IPS-NIHi7 (cell line): ENCODE data around the gene SYNE2.
"Not testable (repeated sequence)": the region's sequence is repeated elsewhere in the genome, so short reads cannot be mapped to it uniquely, and the experiment has no call there.

Experiments used
- DNase-seq: peaks from one replicate; pipeline ENCODE4 v3.0.0; 2012; ENCODE audit warnings: mixed read lengths; ENCODE audit errors: extremely low spot score

Gene SYNE2

DNA sequence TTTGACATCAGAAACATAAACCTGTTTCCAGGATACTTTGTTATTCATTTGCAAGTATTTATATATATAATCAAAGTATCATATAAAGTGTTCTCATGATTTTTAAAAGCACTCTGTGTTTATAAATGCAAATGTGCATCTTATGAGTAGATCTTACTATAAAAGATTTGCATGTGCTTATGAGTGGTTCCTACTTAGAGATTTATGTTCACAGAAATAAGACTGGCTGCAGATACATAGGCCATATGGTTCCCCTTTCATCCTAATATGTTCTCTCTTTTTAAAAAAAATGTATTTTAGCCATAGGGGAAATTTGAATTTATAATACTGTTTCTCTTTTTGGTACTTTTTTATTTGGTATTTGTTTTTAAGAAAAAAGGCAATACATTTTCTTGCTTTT is 267.2 kb downstream of the SYNE2 start:
- no peak for DNase-seq

DNA sequence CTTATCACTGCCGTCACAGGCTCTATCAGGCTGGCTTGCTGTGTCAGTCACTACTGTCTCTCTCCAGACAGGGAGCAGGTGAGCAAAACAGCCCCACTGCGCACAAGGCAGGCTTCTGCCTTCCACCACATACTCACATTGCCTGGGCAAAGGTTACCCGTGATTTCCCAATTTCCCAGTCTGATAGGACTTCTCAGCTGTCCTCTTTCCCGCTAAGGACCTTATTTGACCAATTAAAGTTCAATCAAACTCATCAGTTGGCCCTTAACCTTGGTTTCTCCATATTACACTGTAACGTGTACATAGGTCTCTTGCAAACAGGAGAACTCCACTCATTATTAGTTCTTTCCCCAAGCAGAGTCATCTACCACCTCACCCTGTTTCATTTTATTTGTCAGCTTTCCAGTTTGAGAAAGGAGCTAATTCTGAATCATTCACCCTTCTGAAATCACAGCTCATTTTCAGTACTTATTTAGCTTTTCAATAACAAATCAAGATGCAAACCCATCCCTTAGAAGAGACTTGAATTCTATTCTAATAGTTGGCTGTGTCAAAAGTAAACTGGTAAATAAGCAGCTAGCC is 270.5 kb downstream of the SYNE2 start:
- no peak for DNase-seq

DNA sequence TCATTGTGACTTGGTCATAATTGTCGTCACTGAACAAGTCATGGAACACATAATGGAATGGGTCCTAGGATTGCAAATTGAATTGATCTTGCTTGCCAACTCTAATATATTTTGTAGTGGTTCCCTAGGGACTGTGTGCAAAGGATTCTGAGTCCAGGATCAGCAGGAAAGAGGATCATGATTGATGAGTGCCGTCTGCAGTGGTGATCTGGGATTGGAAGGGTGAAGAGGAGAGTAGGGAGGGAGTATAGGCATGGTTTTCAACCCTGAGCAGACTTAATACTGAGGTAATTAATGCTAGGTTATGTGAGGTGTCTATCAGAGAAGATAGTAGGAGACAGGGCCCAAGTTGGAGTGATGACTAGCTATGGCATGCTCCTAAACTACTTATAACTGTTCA is 272.5 kb downstream of the SYNE2 start:
- DNase-seq: no peak

DNA sequence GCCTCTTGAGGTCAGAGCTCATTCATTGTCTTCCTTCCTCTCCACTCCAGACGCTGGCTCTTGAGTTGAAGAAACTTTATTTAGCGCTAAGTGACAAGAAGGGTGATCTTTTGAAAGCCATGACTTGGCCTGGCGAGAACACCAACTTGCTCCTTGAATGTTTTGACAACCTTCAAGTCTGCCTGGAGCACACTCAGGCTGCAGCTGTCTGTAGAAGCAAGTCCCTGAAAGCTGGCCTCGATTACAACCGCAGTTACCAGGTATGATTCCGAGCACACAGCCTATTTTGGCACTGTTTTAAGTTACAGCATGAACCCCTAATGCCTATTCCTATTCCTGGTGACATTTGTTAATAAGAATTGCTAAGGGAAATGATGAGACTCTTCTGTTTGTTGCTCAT is 273.7 kb downstream of the SYNE2 start:
- DNase-seq: no peak

DNA sequence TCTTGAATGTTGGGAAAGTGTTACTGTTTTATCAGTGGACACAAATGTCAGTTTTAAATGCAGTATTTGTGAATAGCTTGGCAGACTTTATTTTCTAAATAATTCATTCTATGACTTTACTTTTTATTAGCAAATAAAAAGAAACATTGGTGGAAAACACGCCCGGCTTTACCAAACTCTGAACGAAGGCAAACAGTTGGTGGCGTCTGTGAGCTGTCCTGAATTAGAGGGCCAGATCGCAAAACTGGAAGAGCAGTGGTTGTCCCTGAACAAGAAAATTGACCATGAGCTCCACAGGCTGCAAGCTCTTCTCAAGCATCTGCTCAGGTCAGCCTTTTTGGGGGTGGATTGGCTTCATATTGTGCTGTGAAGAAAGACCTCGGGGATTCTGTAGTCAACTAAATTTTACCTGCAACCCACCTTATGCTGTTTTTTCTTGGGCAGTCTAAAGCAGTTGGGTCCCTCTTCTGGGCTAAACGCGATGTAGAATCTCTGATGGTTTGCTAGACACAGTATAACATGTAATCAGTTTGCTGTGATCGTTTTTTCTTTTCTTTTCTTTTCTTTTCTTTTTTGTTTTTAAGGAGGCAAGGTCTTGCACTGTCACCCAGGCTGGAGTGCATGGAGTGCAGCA is 285.0 kb downstream of the SYNE2 start:
- peak; percentile 21 for DNase-seq

DNA sequence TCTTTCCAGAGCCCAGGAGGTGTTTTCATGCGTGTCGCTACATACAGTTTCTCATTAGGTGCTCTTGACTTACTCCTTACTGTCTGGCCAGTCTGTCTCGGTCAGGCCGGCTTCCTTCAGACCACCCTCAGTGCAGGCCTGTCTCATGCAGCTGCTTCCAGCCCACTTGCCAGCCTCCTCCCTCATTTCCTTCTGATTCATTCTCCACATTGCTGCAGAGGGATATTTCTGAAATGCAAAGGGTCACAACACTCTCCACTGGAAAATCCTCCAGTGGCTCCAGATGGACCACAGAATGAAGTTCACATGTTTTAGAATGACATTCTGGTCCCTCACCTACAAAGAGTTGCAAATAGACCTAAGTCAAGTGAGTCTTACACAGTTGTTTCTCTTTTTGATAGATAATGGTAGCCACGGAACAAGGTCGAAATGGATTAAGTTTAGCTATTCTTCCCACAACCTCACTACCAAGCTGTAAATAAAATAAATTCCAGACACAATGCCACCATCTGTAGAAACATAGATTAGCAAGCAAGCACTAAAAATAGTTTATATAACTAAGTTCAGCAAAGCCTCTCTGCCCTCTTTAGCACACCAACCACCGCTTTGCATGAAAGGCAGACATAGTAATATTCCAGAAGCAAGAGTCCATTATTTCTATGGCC is 294.5 kb downstream of the SYNE2 start:
- no peak for DNase-seq

DNA sequence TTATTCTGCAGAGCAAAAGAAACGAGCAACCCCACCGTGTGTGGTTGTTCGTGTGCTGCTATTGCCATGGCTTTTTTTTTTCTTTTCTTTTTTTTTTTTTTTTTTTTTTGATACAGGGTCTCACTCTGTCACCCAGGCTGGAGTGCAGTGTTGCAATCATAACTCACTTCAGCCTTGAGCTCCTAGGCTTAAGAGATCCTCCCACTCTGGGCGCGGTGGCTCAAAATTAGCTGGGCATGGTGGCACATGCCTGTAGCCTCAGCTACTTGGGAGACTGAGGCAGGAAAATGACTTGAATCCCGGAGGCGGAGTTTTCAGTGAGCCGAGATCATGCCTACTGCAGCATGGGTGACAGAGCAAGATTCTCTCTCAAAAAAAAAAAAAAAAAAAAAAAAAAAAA is 297.1 kb downstream of the SYNE2 start:
- DNase-seq: no peak

DNA sequence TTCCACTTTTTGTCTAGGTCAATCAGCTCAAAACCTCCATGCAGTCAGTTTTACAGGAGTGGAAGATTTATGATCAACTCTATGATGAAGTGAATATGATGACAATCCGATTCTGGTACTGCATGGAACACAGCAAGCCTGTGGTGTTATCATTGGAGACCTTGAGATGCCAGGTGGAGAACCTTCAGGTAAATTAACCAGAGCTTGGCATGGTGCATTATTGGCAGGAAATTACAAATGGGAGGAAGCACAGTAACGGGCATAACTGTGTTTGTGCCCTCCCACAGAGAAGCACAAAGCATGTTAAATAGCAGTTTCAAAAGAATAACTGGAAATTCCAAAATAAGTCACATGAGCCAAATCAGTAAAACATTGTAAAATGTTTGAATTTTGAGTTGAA is 305.8 kb downstream of the SYNE2 start:
- DNase-seq: no peak

DNA sequence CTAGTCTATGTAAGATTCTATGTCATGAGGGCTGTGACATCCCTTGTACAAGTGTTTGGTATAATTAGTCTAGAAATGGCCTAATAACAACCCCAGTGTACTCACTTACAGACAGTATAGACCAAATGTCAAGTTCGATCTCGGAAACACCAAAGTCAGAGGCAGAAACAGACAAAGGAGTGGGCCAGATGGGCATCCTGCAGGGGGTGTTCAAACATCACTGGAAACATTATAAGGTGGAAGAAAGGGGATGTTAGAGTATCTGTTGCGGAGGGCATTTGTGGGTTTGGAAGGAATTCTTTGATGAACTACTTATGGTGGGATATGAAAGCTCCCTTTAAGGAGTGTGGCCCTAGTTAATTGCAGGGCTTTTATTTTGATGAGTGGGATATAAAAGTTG is 306.8 kb downstream of the SYNE2 start:
- peak; percentile 23 for DNase-seq

DNA sequence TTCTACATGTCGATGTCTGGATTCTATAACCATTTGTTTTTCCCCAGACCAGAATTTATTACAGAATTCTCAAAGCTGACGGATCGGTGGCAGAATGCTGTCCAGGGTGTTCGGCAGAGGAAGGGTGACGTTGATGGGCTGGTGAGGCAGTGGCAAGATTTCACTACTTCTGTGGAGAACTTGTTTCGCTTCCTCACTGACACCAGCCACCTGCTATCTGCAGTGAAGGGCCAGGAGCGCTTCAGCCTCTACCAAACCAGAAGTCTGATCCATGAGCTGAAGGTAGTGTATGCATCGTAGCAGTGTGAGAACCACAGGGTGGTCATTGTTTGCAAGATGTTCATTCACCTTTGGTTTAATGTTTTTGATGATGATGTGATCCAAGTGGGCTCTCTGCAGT is 317.4 kb downstream of the SYNE2 start:
- DNase-seq: no peak

DNA sequence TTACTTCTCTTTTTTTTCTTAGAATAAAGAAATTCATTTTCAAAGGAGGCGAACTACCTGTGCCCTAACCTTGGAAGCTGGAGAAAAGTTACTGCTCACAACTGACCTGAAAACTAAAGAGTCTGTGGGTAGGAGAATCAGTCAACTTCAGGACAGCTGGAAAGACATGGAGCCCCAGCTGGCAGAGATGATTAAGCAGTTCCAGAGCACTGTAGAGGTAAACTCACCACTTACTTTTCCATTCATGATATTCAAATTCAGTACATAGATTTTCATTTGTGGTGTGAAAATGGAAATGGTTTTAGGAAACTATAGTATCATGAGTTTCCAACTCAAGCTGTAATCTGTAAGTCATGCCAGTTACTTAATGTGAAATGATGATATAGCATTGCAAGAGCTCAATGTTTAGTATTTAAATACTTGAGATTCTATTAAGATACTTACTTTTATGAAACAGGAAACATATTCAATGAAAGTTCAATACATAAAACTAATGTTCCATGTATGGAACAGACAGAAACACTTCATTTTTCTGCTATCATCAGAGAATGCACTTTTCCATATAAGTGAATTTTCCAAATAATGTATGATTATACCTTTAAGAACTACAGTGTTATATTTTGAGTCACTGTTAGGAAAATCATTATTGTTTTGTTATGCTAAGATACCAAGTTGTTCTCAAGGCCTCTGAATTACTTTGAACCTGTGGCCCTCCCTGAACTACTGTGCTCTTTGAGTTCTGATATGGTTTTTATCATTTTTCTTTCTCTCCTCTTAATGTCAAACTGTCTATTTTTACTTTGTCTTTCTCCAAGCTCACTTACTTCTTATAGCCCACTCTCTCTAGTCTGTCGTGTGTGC is 322.3 kb downstream of the SYNE2 start:
- no peak for DNase-seq

DNA sequence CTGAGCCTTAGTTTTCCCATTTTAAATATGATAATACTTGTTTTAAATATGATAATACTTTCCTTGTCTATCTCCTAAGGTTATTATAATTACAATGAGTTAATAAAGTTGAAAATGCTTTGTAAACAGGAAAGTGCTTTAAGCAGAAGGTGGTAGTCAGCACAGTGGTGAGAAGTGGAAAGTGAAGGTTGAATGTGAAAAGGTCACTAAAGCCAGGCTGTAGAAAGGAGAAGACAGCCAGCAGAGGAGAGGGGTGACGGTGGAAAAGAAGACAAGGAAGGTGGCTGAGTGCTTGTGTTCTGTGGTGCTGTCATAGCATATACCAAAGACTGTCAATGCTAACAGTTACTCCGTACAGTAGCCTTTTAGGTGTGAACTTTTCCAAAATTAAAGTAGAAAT is 323.5 kb downstream of the SYNE2 start:
- no peak for DNase-seq

DNA sequence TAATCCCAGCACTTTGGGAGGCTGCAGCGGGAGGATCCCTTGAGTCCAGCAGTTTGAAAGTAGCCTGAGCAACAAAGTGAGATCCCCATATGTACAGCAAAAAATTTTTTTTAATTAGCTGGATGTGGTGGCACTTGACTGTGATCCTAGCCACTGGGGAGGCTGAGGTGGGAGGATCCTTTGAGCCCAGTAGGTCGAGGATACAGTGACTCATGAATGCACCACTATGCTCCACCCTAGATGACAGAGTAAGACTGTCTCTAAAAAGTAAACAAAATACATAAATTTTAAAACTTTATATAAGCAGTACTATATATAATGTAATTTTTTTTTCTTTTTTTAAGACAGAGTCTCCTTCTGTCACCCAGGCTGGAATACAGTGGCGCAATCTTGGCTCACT is 326.0 kb downstream of the SYNE2 start:
- DNase-seq: no peak

DNA sequence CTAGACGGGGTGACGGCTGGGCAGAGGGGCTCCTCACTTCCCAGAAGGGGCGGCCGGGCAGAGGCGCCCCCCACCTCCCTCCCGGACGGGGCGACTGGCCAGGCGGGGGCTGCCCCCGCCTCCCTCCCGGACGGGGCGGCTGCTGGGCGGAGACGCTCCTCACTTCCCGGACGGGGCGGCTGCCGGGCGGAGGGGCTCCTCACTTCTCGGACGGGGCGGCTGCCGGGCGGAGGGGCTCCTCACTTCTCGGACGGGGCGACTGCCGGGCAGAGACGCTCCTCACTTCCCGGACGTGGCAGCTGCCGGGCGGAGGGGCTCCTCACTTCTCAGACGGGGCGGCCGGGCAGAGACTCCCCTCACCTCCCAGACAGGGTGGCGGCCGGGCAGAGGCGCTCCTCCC is 330.1 kb downstream of the SYNE2 start:
- DNase-seq: not testable (repeated sequence)

DNA sequence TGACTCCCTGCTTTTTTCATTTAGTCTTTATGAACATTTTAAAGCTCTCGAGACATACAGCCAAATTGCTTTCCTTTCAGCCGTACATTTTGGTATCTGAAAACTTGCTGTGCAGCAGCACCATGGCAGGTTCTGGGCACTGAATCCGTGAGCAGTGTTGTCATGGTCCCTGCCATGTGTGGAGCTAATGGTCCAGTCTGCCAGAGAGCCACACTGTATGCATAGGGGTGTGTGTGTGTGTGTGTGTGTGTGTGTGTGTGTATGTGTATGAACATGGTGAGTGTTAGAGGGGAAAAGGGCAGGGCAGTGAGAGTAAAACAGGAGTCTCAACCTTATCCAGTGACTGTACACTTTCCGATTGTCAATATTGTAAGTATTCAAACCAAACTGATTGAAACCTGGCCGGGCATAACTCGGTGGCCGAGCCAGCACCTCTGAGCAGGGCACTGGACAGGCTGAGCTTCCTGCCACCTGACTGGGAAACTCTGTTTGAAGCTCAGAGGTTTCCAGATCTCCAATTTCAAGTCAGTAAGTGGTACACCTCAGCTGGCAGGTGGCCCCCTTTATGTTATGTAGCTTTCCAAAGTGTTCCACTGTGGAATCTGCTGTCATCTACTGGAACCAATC is 331.4 kb downstream of the SYNE2 start:
- DNase-seq: no peak

DNA sequence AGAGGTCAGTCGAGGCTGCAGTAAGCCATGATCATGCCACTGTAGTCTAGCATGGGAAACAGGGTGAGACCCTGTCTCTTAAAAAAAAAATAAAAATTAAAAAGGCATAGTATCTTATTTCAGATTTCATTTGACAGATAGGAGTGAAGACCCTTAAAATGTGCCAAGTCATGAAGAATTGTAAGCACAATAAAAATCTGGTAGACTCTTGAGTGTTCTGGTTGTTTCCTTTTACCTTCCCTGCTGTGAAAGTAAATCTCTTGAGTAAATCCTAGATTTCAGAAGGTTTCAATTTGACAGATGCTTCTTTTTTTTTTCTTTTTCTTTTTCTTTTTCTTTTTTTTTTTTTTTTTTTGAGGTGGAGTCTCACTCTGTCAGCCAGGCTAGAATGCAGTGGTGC is 332.4 kb downstream of the SYNE2 start:
- no peak for DNase-seq

DNA sequence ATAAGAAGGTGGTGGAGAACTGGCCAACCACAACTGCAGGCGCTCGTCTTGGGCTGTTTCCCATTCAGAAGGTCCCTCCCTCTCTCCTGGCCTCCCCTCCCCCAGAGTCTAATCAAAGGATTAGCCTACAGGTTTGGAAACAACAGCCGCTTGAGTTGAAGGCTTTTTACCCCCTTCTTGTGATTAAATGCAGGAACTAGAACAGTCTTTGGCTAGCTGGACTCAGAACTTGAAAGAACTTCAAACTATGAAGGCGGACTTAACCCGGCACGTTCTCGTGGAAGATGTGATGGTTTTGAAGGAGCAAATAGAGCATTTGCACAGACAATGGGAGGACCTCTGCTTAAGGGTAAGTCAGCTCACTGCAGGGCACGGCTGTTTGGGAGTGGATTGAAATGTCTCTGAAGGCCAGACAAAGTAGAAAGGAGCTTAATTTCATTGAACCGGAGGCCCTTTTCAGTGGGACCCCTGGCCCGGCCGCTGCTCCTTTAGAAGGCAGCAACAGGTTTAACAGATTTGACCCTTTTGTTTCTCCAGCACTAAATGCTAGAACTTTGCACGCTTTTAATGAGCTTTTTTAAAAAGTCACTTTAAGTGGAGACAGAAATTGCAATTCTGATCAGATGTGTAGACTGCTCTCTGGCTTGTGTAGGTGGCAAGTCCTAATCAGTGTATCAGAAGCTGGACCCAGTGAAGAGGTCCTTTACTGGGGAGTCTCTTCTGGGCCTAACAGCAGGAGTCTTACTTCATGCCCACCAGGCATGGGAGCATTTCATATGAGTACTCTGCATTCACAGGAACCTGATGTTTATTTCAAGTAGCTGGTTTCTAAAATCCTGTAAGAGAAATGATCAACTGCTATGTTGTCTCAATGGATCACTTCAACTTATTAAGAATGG is 333.7 kb downstream of the SYNE2 start:
- peak; percentile 62 for DNase-seq

DNA sequence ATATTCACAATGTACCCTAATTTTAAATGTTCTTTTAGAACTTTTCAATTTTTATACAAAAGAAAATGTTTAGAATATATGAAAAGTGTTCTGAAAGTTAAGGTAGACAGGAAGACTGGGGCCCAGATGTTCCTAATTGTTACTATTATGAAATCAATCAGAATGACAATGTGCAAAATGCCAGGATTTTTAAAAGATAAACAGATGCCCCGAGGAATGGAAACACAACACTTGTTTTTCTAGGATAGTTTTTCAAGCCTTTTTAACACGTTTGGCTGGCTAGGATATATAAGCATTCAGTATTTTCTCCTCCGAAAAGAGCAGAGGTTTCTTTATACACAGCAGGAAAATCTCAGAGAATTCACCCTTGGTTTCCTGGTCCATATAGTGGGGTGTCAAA is 334.5 kb downstream of the SYNE2 start:
- no peak for DNase-seq

DNA sequence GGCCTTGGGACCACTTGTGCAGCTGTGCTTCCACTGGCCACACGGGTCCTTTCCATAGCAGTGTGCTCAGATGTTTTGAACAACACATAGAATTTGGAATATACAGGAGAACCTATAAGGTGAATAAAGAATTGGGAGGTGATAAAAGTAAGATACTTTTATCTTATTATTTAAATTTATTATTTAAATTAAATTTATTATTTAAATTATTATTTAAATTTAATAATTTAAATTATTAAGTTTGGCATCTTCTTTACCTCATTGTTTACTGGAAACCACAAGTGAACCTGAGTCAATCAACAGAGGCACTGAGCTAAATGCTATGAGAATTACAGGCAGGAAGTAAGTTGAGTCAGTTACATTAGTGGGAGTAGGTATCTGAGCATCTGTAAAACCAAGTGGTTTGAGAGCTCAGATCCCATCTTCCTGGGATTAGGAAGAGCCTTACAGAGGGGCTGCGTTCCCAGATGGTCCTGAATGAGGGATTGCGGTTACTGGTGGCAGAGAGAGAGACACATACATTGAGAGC is 338.2 kb downstream of the SYNE2 start:
- DNase-seq: no peak

DNA sequence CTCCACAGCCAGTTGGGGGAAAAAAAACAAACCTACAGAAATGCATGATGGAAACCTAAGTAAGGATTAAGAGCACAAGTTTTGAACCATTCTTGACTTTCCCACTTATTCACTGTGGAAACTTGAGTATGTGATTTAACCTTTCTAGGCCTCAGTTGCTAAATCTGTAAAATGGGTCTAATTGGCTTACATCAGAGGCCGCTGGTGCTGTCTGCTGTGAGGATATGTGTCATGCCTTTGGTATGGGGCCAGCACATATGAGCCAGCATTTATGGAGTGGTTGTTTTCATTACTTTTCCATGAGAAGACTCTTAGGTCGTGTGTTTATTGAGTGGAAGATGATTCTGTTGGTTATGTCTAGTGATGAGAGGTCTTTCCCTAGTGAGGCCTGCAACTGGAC is 339.0 kb downstream of the SYNE2 start:
- DNase-seq: no peak

DNA sequence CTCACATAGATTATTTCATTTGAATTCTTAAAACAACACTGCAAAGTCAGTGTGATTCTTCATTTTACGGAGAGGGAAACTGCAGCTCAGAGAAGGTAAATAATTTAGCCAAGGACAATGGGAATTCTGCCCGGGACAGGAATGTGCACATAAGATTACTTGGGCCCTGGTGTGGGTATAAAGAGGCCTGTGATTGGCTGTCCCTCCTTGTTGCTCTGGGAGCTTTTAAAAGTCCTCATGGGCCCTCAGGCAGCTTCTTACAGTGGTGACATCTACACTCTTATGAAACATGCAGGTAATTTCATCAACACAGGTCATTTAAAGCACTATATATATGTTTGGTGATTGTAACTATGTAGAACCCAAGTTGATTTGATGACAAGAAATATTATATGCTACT is 341.0 kb downstream of the SYNE2 start:
- no peak for DNase-seq
